HepG2 (cell line): ENCODE results near the gene CMIP. TPM values are rescaled to one million over a fixed set of nuclear protein-coding genes. Genes with fewer than 3 reads are reported as not detected.

Experiments
- ATF2 ChIP-seq: sonication (generic); formaldehyde crosslinking; IDR thresholded peaks from 2 replicates; pipeline ENCODE4 v1.4.0; 2020; ENCODE audit warnings: missing genetic modification reagents
- CBFB ChIP-seq: sonication (generic); formaldehyde crosslinking; IDR thresholded peaks from 2 replicates; pipeline ENCODE4 v1.4.0; 2020; ENCODE audit warnings: missing genetic modification reagents
- GATA4 ChIP-seq: sonication (generic); IDR thresholded peaks from 2 replicates; pipeline ENCODE4 v1.6.1; 2016; ENCODE audit warnings: antibody characterized with exemption, low read depth, borderline replicate concordance
- HNRNPUL1 ChIP-seq: fragments of 200-400 bp; formaldehyde crosslinking; IDR thresholded peaks from 2 replicates; pipeline ENCODE4 v1.6.1; 2017; ENCODE audit warnings: low read depth, mild to moderate bottlenecking, low read length, moderate library complexity
- KAT2B ChIP-seq: fragments of 150-350 bp; IDR thresholded peaks from 2 replicates; pipeline ENCODE4 v1.6.1; 2014; ENCODE audit warnings: low read depth, low read length, borderline replicate concordance
- KLF16 ChIP-seq, 2 experiments: sonication (generic) in 1 of 2; formaldehyde crosslinking in 1 of 2; IDR thresholded peaks; 2 replicates each; pipeline versions ENCODE4 v1.6.1 to v1.8.0; 2016 to 2023; ENCODE audit warnings: missing genetic modification reagents in 2 of 2, missing compliant biosample characterization in 1 of 2
- MNT ChIP-seq: fragments of 450-650 bp; IDR thresholded peaks from 2 replicates; pipeline ENCODE4 v1.6.1; 2016
- NBN ChIP-seq: fragments of 450-650 bp; conservative IDR thresholded peaks from 2 replicates; pipeline ENCODE4 v1.6.1; 2017
- PTBP1 ChIP-seq: fragments of 200-400 bp; formaldehyde crosslinking; IDR thresholded peaks from 2 replicates; pipeline ENCODE4 v1.6.1; 2018; ENCODE audit warnings: low read length, low read depth; ENCODE audit not compliant: poor library complexity, severe bottlenecking
- REL ChIP-seq: sonication (generic); formaldehyde crosslinking; conservative IDR thresholded peaks from 2 replicates; pipeline ENCODE4 v1.8.0; 2022; ENCODE audit warnings: mild to moderate bottlenecking, missing genetic modification reagents, moderate library complexity
- RNF2 ChIP-seq: fragments of 450-650 bp; conservative IDR thresholded peaks from 2 replicates; pipeline ENCODE4 v1.6.1; 2016; ENCODE audit warnings: low read depth
- SNAI1 ChIP-seq: sonication (generic); formaldehyde crosslinking; IDR thresholded peaks from 2 replicates; pipeline ENCODE4 v1.5.0; 2020; ENCODE audit warnings: mild to moderate bottlenecking, missing genetic modification reagents, borderline replicate concordance
- SNAPC5 ChIP-seq: sonication (generic); formaldehyde crosslinking; IDR thresholded peaks from 2 replicates; pipeline ENCODE4 v1.8.1; 2023; ENCODE audit warnings: mild to moderate bottlenecking, missing genetic modification reagents, borderline replicate concordance
- THRA ChIP-seq: sonication (generic); formaldehyde crosslinking; IDR thresholded peaks from 2 replicates; pipeline ENCODE4 v1.4.0; 2020; ENCODE audit warnings: missing genetic modification reagents, borderline replicate concordance
- ZFP36L2 ChIP-seq: sonication (generic); formaldehyde crosslinking; IDR thresholded peaks from 2 replicates; pipeline ENCODE4 v1.4.0; 2020; ENCODE audit warnings: missing genetic modification reagents
- ZIK1 ChIP-seq: sonication (generic); formaldehyde crosslinking; IDR thresholded peaks from 2 replicates; pipeline ENCODE4 v1.5.0; 2020; ENCODE audit warnings: mild to moderate bottlenecking, low read depth, missing genetic modification reagents, borderline replicate concordance
- ZKSCAN5 ChIP-seq: sonication (generic); formaldehyde crosslinking; IDR thresholded peaks from 2 replicates; pipeline ENCODE4 v1.5.1; 2020; ENCODE audit warnings: mild to moderate bottlenecking, missing genetic modification reagents
- ZNF121 ChIP-seq: sonication (generic); formaldehyde crosslinking; IDR thresholded peaks from 2 replicates; pipeline ENCODE4 v1.5.0; 2020; ENCODE audit warnings: mild to moderate bottlenecking, missing genetic modification reagents
- ZNF17 ChIP-seq: sonication (generic); formaldehyde crosslinking; IDR thresholded peaks from 2 replicates; pipeline ENCODE4 v1.5.0; 2020; ENCODE audit warnings: mild to moderate bottlenecking, missing genetic modification reagents
- ZNF20 ChIP-seq: sonication (generic); formaldehyde crosslinking; IDR thresholded peaks from 2 replicates; pipeline ENCODE4 v1.4.0; 2020; ENCODE audit warnings: mild to moderate bottlenecking, moderate library complexity, missing genetic modification reagents
- ZNF30 ChIP-seq: sonication (generic); formaldehyde crosslinking; IDR thresholded peaks from 2 replicates; pipeline ENCODE4 v1.5.0; 2020; ENCODE audit warnings: mild to moderate bottlenecking, missing genetic modification reagents
- ZNF326 ChIP-seq: sonication (generic); formaldehyde crosslinking; IDR thresholded peaks from 2 replicates; pipeline ENCODE4 v1.4.0; 2020; ENCODE audit warnings: missing genetic modification reagents, borderline replicate concordance
- ZNF441 ChIP-seq: sonication (generic); formaldehyde crosslinking; IDR thresholded peaks from 2 replicates; pipeline ENCODE4 v1.7.0; 2021; ENCODE audit warnings: missing genetic modification reagents, borderline replicate concordance
- ZNF75D ChIP-seq: sonication (generic); formaldehyde crosslinking; IDR thresholded peaks from 2 replicates; pipeline ENCODE4 v1.8.1; 2023; ENCODE audit warnings: missing genetic modification reagents, mild to moderate bottlenecking, borderline replicate concordance
- ZNF83 ChIP-seq: sonication (generic); formaldehyde crosslinking; IDR thresholded peaks from 2 replicates; pipeline ENCODE4 v1.4.0; 2020; ENCODE audit warnings: missing genetic modification reagents, mild to moderate bottlenecking, borderline replicate concordance
- polyA plus RNA-seq, 8 experiments: library from polyadenylated mRNA; depleted of rRNA in 3 of 8; stranded (reverse) in 7 of 8; unstranded in 1 of 8; fragments of >200 nt; fragmentation: Illumina TruSeq in 4 of 8; extraction: Trizol in 4 of 8; gene quantifications; 2 replicates each; pipeline versions ENCODE4 v1.2.1 to v1.2.3, GENCODE V29; 2011 to 2016; ENCODE audit warnings: low read depth in 4 of 8, missing spikeins in 1 of 8, mixed read lengths in 1 of 8; ENCODE audit not compliant: insufficient read depth in 1 of 8
- total RNA-seq, 5 experiments: library from RNA; depleted of rRNA; stranded (reverse); fragments of >200 nt; fragmentation: Illumina TruSeq; extraction: Trizol; gene quantifications; 2 replicates each; pipeline ENCODE4 v1.2.3, GENCODE V29; 2016; ENCODE audit warnings: low read depth in 1 of 5

Gene CMIP
- total and polyA plus RNA-seq, 2 of the 13 experiments (the other 11 are each of a cell fraction or from before 2014, with no cell fraction given) = 10.9 to 18.1 TPM

DNA sequence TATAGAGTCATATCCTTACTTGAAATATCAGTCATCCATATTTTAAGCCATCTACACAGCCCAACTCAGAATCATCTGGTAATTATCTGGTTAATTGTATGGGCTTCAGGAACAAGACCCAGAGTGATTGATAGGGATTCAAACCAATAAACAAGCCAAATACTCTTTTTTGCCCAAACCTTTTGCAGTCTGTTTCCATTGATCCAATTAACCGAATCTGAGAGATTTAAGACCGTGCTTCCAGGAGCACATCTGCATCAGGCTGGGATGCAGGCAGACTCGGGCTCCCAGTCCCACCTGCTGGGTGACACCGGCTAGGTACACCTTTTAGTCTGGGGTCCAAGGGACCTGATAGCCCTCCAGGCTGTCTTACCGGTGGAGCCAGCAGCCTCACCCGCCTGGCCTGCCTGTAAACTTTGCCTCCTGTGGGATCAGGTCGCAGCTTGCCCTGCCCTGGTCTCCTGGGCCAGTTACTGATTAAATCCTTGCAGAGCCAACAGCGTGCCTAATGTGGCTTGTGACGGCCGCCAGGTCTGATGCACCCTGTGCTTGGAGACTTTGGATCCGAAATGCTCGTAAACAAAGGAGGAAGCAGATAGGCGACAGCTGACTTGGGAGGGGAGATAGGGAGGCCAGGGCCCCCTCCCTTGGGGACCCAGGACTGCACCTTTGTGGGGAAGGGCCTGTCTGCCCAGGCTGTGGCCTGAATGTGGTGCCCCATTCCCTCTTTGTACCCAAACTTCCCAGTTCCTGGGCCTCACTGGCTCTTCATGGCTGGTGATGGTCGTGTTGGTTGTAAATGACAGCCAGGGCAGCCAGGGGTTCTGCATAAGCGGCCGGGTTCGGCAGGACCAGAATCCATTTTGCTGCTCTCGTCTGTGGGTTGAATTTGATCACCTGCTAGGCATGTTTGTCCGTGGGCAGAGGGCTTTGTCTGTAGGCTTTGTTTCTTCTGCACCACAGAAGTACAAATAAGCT, 3.8 kb downstream of the CMIP start (continued):
- TF ChIP-seq HNRNPUL1 (no peak), RNF2 (peak; percentile 68; the same call in 1 of the 2 replicates), PTBP1 (no peak), ZNF441 (CRISPR knock-in tag) (0 out of 2 replicates have a peak, but pooled peaks have one; percentile 70), KAT2B (no peak), ZNF326 (CRISPR knock-in tag) (no peak; the same call in none of the 2 replicates), ZIK1 (no peak), ZNF17 (no peak), ZNF121 (peak; percentile 72; the same call in 1 of the 2 replicates), REL (CRISPR knock-in tag) (peak; percentile 30; the same call in 1 of the 2 replicates), ZFP36L2 (CRISPR knock-in tag) (no peak), ZKSCAN5 (CRISPR knock-in tag) (no peak; the same call in 1 of the 2 replicates), KLF16 (CRISPR knock-in tag; IDR thresholded peaks at IDR 0.05) (peak in 1 of 2 experiments; percentile 98; a peak in 2 of 4 replicates), MNT (peak; percentile 64; the same call in 1 of the 2 replicates), ZNF20 (CRISPR knock-in tag) (no peak), ZNF30 (CRISPR knock-in tag) (0 out of 2 replicates have a peak, but pooled peaks have one; percentile 92), ZNF83 (CRISPR knock-in tag) (no peak), GATA4 (peak; percentile 89), ATF2 (CRISPR knock-in tag) (peak; percentile 96), NBN (no peak), SNAPC5 (no peak; the same call in 1 of the 2 replicates), ZNF75D (no peak), SNAI1 (CRISPR knock-in tag) (peak; percentile 57; the same call in 1 of the 2 replicates), CBFB (CRISPR knock-in tag) (peak; percentile 48; the same call in 1 of the 2 replicates), THRA (CRISPR knock-in tag) (peak; percentile 96)
